ENCODE results near the gene GSAP. TPM values are rescaled to one million over a fixed set of nuclear protein-coding genes. Genes with fewer than 3 reads are reported as not detected.
A peak's percentile ranks its signal among the peaks of the same experiment; 100 is the strongest.

Gene GSAP
- polyA plus RNA-seq, 3 donors = 19.1 to 105 (median 35.6) TPM

GRCh38 chr7:77428777-77429231 is 12.7 kb upstream of the GSAP start:
- Histone ChIP-seq H4K20me1 (ENCODE audit: insufficient read depth, low read length) (no peaks in the 10 kb centered on the region), H2AFZ (ENCODE audit: insufficient read depth, low read depth, low read length, poor library complexity, severe bottlenecking) (no peak overlapping the region), H3K4me1 (ENCODE audit: control insufficient read depth in 1 of 2, insufficient read depth in 2 of 2, low read length in 2 of 2) (peaks cover 51 to 61% of the 10 kb centered on the region in 2 donors), H3K9me3 (replicated peaks in 1 of 2; ENCODE audit: control insufficient read depth in 1 of 2, insufficient read depth in 1 of 2, low read length in 2 of 2) (no peaks in the 10 kb centered on the region), H3K4me3 (replicated peaks in 1 of 3; ENCODE audit: low read depth in 2 of 3, low read length in 3 of 3) (peak overlapping the region in 1 of 3 experiments; percentile 8), H3K9ac (ENCODE audit: insufficient read depth, low read length, poor library complexity, severe bottlenecking) (peak overlapping the region; percentile 37), H3K79me2 (ENCODE audit: insufficient read depth, low read length) (no peaks in the 10 kb centered on the region), H3K36me3 (replicated peaks in 1 of 2; ENCODE audit: control insufficient read depth in 1 of 2, insufficient read depth in 2 of 2, low read length in 2 of 2) (no peaks in the 10 kb centered on the region), H3K27me3 (ENCODE audit: control insufficient read depth in 2 of 2, insufficient read depth in 2 of 2, low read length in 2 of 2) (no peaks in the 10 kb centered on the region), H3K27ac (ENCODE audit: low read depth in 1 of 2, low read length in 2 of 2) (peak overlapping the region; percentile 81 to 95), H3K4me2 (replicated peaks; ENCODE audit: extremely low read depth, low read length, poor library complexity, severe bottlenecking) (peak overlapping the region; percentile 44)
- TF ChIP-seq CTCF (IDR thresholded peaks at IDR 0.05) = no peak
- H3K4me1 Mint-ChIP-seq = peaks cover 56% of the 10 kb centered on the region
- H3K4me3 Mint-ChIP-seq = peak overlapping the region; percentile 59
- H3K27ac Mint-ChIP-seq = peak overlapping the region; percentile 97 to 99 (median 98)
- intact Hi-C loops (cut with micrococcal nuclease) = loop anchor here (5.0 kb wide), 1 partner anchor 33 kb away; no protein-coding TSS in a partner anchor
- no peaks in the 10 kb centered on the region for H3K9me3 Mint-ChIP-seq
- H3K36me3 Mint-ChIP-seq = no peaks in the 10 kb centered on the region
- H3K27me3 Mint-ChIP-seq (ENCODE audit: low read depth in 3 of 3) = peaks cover 0 to 1% (median 0%) of the 10 kb centered on the region in 3 donors
- 73% methylated on average over 3 of the region's 10 CpGs for WGBS (ENCODE audit: insufficient coverage)
- DNase-seq = peak; percentile 93 to 97 (median 96)

GRCh38 chr7:77427996-77428603 is 12.0 kb upstream of the GSAP start:
- Histone ChIP-seq H3K9me3 (replicated peaks in 1 of 2; ENCODE audit: control insufficient read depth in 1 of 2, insufficient read depth in 1 of 2, low read length in 2 of 2) (no peaks in the 10 kb centered on the region), H3K4me1 (ENCODE audit: control insufficient read depth in 1 of 2, insufficient read depth in 2 of 2, low read length in 2 of 2) (peaks cover 44 to 54% of the 10 kb centered on the region in 2 donors), H3K36me3 (replicated peaks in 1 of 2; ENCODE audit: control insufficient read depth in 1 of 2, insufficient read depth in 2 of 2, low read length in 2 of 2) (no peaks in the 10 kb centered on the region), H2AFZ (ENCODE audit: insufficient read depth, low read depth, low read length, poor library complexity, severe bottlenecking) (no peak overlapping the region), H3K9ac (ENCODE audit: insufficient read depth, low read length, poor library complexity, severe bottlenecking) (peak overlapping the region; percentile 37), H3K4me2 (replicated peaks; ENCODE audit: extremely low read depth, low read length, poor library complexity, severe bottlenecking) (peak overlapping the region; percentile 44), H4K20me1 (ENCODE audit: insufficient read depth, low read length) (no peaks in the 10 kb centered on the region), H3K27ac (ENCODE audit: low read depth in 1 of 2, low read length in 2 of 2) (peak overlapping the region; percentile 81 to 95), H3K4me3 (replicated peaks in 1 of 3; ENCODE audit: low read depth in 2 of 3, low read length in 3 of 3) (peak overlapping the region in 1 of 3 experiments; percentile 8), H3K27me3 (ENCODE audit: control insufficient read depth in 2 of 2, insufficient read depth in 2 of 2, low read length in 2 of 2) (no peaks in the 10 kb centered on the region), H3K79me2 (ENCODE audit: insufficient read depth, low read length) (no peaks in the 10 kb centered on the region)
- DNase-seq = peak; percentile 71 to 83 (median 81)
- intact Hi-C loops (cut with micrococcal nuclease) = loop anchor here (5.0 kb wide), 1 partner anchor 34 kb away; no protein-coding TSS in a partner anchor
- Mint-ChIP-seq H3K9me3 (no peaks in the 10 kb centered on the region), H3K4me1 (peaks cover 49% of the 10 kb centered on the region), H3K4me3 (peak overlapping the region; percentile 59 to 68), H3K27me3 (ENCODE audit: low read depth in 3 of 3) (peaks cover 0 to 1% (median 0%) of the 10 kb centered on the region in 3 donors), H3K36me3 (no peaks in the 10 kb centered on the region), H3K27ac (peak overlapping the region; percentile 97 to 99 (median 98))
- no CpG with 5 or more reads among the region's 5 CpGs for WGBS (ENCODE audit: insufficient coverage)
- no peak for TF ChIP-seq CTCF (IDR thresholded peaks at IDR 0.05)

All from CD14-positive monocyte (primary cell).